HepG2 (cell line): ENCODE data around the gene HOXA4. TPM values are rescaled to one million over a fixed set of nuclear protein-coding genes. Genes with fewer than 3 reads are reported as not detected.
A peak's percentile ranks its signal among the peaks of the same experiment; 100 is the strongest.

ENCODE experiments used
- BCLAF1 ChIP-seq: fragments of 450-650 bp; IDR thresholded peaks from 2 replicates; pipeline ENCODE4 v1.6.1; 2017; ENCODE audit warnings: mild to moderate bottlenecking
- CENPX ChIP-seq: sonication (generic); formaldehyde crosslinking; IDR thresholded peaks from 2 replicates; pipeline ENCODE4 v1.9.0; 2021; ENCODE audit warnings: mild to moderate bottlenecking, missing genetic modification reagents, moderate library complexity
- CHD2 ChIP-seq: IDR thresholded peaks from 2 replicates; pipeline ENCODE4 v1.6.1; 2011; ENCODE audit warnings: low read depth, low read length, improper control_type of control experiment
- CSRNP1 ChIP-seq: sonication (generic); formaldehyde crosslinking; IDR thresholded peaks from 2 replicates; pipeline ENCODE4 v1.8.1; 2023; ENCODE audit warnings: mild to moderate bottlenecking, missing genetic modification reagents
- EP300 ChIP-seq, 3 experiments: sonication (generic) in 1 of 3; formaldehyde crosslinking in 1 of 3; IDR thresholded peaks; 2 replicates each; pipeline versions ENCODE4 v1.5.1 to v1.6.1; 2011 to 2020; ENCODE audit warnings: low read depth in 2 of 3, low read length in 2 of 3, borderline replicate concordance in 1 of 3, improper control_type of control experiment in 1 of 3, mild to moderate bottlenecking in 1 of 3, missing genetic modification reagents in 1 of 3, moderate library complexity in 1 of 3
- FLYWCH1 ChIP-seq: sonication (generic); formaldehyde crosslinking; IDR thresholded peaks from 2 replicates; pipeline ENCODE4 v1.8.1; 2023; ENCODE audit warnings: mild to moderate bottlenecking, missing genetic modification reagents
- FOXK2 ChIP-seq: fragments of 450-650 bp; IDR thresholded peaks from 2 replicates; pipeline ENCODE4 v1.6.1; 2016
- HDAC1 ChIP-seq: sonication (generic); formaldehyde crosslinking; IDR thresholded peaks from 2 replicates; pipeline ENCODE4 v1.5.1; 2020; ENCODE audit warnings: mild to moderate bottlenecking, missing genetic modification reagents
- HOXA3 ChIP-seq: sonication (generic); formaldehyde crosslinking; IDR thresholded peaks from 2 replicates; pipeline ENCODE4 v1.5.0; 2020; ENCODE audit warnings: missing genetic modification reagents
- KLF6 ChIP-seq: IDR thresholded peaks from 2 replicates; pipeline ENCODE4 v1.8.0; 2016; ENCODE audit warnings: missing biosample characterization, missing genetic modification reagents
- NFKB2 ChIP-seq: sonication (generic); formaldehyde crosslinking; IDR thresholded peaks from 2 replicates; pipeline ENCODE4 v1.4.0; 2020; ENCODE audit warnings: missing genetic modification reagents, borderline replicate concordance
- NRL ChIP-seq: sonication (generic); formaldehyde crosslinking; IDR thresholded peaks from 2 replicates; pipeline ENCODE4 v1.5.0; 2020; ENCODE audit warnings: missing genetic modification reagents, mild to moderate bottlenecking, moderate library complexity, borderline replicate concordance
- PAX8 ChIP-seq: sonication (generic); formaldehyde crosslinking; IDR thresholded peaks from 2 replicates; pipeline ENCODE4 v1.8.0; 2022; ENCODE audit warnings: mild to moderate bottlenecking, missing genetic modification reagents, borderline replicate concordance
- PRPF4 ChIP-seq: fragments of 200-400 bp; formaldehyde crosslinking; IDR thresholded peaks from 2 replicates; pipeline ENCODE4 v1.6.1; 2016; ENCODE audit warnings: low read length, low read depth; ENCODE audit not compliant: poor library complexity, severe bottlenecking
- SATB2 ChIP-seq: sonication (generic); formaldehyde crosslinking; IDR thresholded peaks from 2 replicates; pipeline ENCODE4 v1.5.0; 2020; ENCODE audit warnings: missing genetic modification reagents
- SIX1 ChIP-seq: sonication (generic); formaldehyde crosslinking; IDR thresholded peaks from 2 replicates; pipeline ENCODE4 v1.4.0; 2020; ENCODE audit warnings: missing genetic modification reagents, borderline replicate concordance
- TAF1 ChIP-seq: sonication (generic); formaldehyde crosslinking; IDR thresholded peaks from 2 replicates; pipeline ENCODE4 v1.4.0; 2020; ENCODE audit warnings: missing genetic modification reagents
- TCF7L2 ChIP-seq: IDR thresholded peaks from 2 replicates; pipeline ENCODE4 v1.6.1; 2011; ENCODE audit warnings: mild to moderate bottlenecking, low read depth, low read length, moderate library complexity
- TGIF2 ChIP-seq: IDR thresholded peaks from 2 replicates; pipeline ENCODE4 v1.6.1; 2016; ENCODE audit warnings: control low read depth, missing compliant biosample characterization
- ZNF101 ChIP-seq: sonication (generic); formaldehyde crosslinking; IDR thresholded peaks from 2 replicates; pipeline ENCODE4 v1.4.0; 2020; ENCODE audit warnings: mild to moderate bottlenecking, low read depth, missing genetic modification reagents, borderline replicate concordance
- ZNF136 ChIP-seq: sonication (generic); formaldehyde crosslinking; IDR thresholded peaks from 2 replicates; pipeline ENCODE4 v1.8.1; 2022; ENCODE audit warnings: low read depth, mild to moderate bottlenecking, moderate library complexity, missing genetic modification reagents
- ZNF34 ChIP-seq: sonication (generic); formaldehyde crosslinking; IDR thresholded peaks from 2 replicates; pipeline ENCODE4 v1.4.0; 2020; ENCODE audit warnings: mild to moderate bottlenecking, missing genetic modification reagents, borderline replicate concordance
- ZNF496 ChIP-seq: sonication (generic); formaldehyde crosslinking; IDR thresholded peaks from 2 replicates; pipeline ENCODE4 v1.8.1; 2023; ENCODE audit warnings: mild to moderate bottlenecking, moderate library complexity, missing genetic modification reagents; ENCODE audit not compliant: insufficient replicate concordance
- ZNF577 ChIP-seq: sonication (generic); formaldehyde crosslinking; IDR thresholded peaks from 2 replicates; pipeline ENCODE4 v1.4.0; 2020; ENCODE audit warnings: mild to moderate bottlenecking, low read depth, missing genetic modification reagents, borderline replicate concordance
- ZNF607 ChIP-seq: sonication (generic); formaldehyde crosslinking; IDR thresholded peaks from 2 replicates; pipeline ENCODE4 v1.5.1; 2020; ENCODE audit warnings: missing genetic modification reagents, mild to moderate bottlenecking, borderline replicate concordance
- ZNF883 ChIP-seq: sonication (generic); formaldehyde crosslinking; IDR thresholded peaks from 2 replicates; pipeline ENCODE4 v1.5.1; 2020; ENCODE audit warnings: mild to moderate bottlenecking, missing genetic modification reagents; ENCODE audit errors: not compliant biosample characterization
- polyA plus RNA-seq, 8 experiments: library from polyadenylated mRNA; depleted of rRNA in 3 of 8; stranded (reverse) in 7 of 8; unstranded in 1 of 8; fragments of >200 nt; fragmentation: Illumina TruSeq in 4 of 8; extraction: Trizol in 4 of 8; gene quantifications; 2 replicates each; pipeline versions ENCODE4 v1.2.1 to v1.2.3, GENCODE V29; 2011 to 2016; ENCODE audit warnings: low read depth in 4 of 8, missing spikeins in 1 of 8, mixed read lengths in 1 of 8; ENCODE audit not compliant: insufficient read depth in 1 of 8
- total RNA-seq, 5 experiments: library from RNA; depleted of rRNA; stranded (reverse); fragments of >200 nt; fragmentation: Illumina TruSeq; extraction: Trizol; gene quantifications; 2 replicates each; pipeline ENCODE4 v1.2.3, GENCODE V29; 2016; ENCODE audit warnings: low read depth in 1 of 5

The HOXA4 gene
- total and polyA plus RNA-seq, 2 of the 13 experiments (the other 11 are each of a cell fraction or from before 2014, with no cell fraction given), result 2.4 to 5.4 TPM

- peak; percentile 30; the same call in 1 of the 2 replicates for TF ChIP-seq HDAC1 (CRISPR knock-in tag)
- TF ChIP-seq ZNF607 (CRISPR knock-in tag), result no peak
- TF ChIP-seq HOXA3 (CRISPR knock-in tag), result peak; percentile 47; the same call in 1 of the 2 replicates
- TF ChIP-seq BCLAF1, result no peak
- TF ChIP-seq NFKB2 (CRISPR knock-in tag), result no peak
- TF ChIP-seq SATB2, result no peak
- TF ChIP-seq CSRNP1 (CRISPR knock-in tag), result no peak
- TF ChIP-seq KLF6 (CRISPR knock-in tag), result no peak
- TF ChIP-seq CHD2, result no peak
- no peak for TF ChIP-seq FOXK2
- no peak for TF ChIP-seq ZNF34 (CRISPR knock-in tag)
- no peak for TF ChIP-seq ZNF577 (CRISPR knock-in tag)
- no peak for TF ChIP-seq ZNF496 (CRISPR knock-in tag)
- peak; percentile 59 for TF ChIP-seq ZNF883
- no peak for TF ChIP-seq ZNF101 (CRISPR knock-in tag)
- TF ChIP-seq SIX1 (CRISPR knock-in tag), result no peak
- TF ChIP-seq EP300 (IDR thresholded peaks at IDR 0.05; ENCODE audit: low read depth in 2 of 2, low read length in 2 of 2), result no peak
- TF ChIP-seq EP300 (CRISPR knock-in tag; IDR thresholded peaks at IDR 0.05; ENCODE audit: borderline replicate concordance), result no peak
- no peak for TF ChIP-seq ZNF136
- TF ChIP-seq TCF7L2, result no peak
- no peak for TF ChIP-seq TAF1 (CRISPR knock-in tag)
- TF ChIP-seq PRPF4, result no peak
- no peak for TF ChIP-seq PAX8 (CRISPR knock-in tag)
- TF ChIP-seq FLYWCH1 (CRISPR knock-in tag), result no peak
- no peak for TF ChIP-seq CENPX (CRISPR knock-in tag)
- no peak for TF ChIP-seq NRL (CRISPR knock-in tag)
- no peak for TF ChIP-seq TGIF2 (CRISPR knock-in tag)
Measured at GRCh38 chr7:27160546-27161213, 30.1 kb upstream of the HOXA4 start (continued).
